HFF-Myc (cell line): ENCODE measurements around the gene TDRD1.
A peak's percentile ranks its signal among the peaks of the same experiment; 100 is the strongest.

Experiments
- DNase-seq: peaks from one replicate; pipeline ENCODE4 v3.0.0-alpha.2; 2011; ENCODE audit warnings: low read depth; ENCODE audit errors: extremely low read depth
- H3K4me3 ChIP-seq: replicated peaks from 2 replicates; pipeline ENCODE4 v1.5.1; 2011; ENCODE audit warnings: low read depth, mild to moderate bottlenecking, control low read depth, low read length
- TF ChIP-seq, protein P1 (sequence below): IDR thresholded peaks from 2 replicates; pipeline ENCODE4 v1.5.1; 2012; ENCODE audit warnings: mild to moderate bottlenecking, low read depth, low read length, control low read depth; ENCODE audit errors: missing control alignments

The TDRD1 gene

DNA sequence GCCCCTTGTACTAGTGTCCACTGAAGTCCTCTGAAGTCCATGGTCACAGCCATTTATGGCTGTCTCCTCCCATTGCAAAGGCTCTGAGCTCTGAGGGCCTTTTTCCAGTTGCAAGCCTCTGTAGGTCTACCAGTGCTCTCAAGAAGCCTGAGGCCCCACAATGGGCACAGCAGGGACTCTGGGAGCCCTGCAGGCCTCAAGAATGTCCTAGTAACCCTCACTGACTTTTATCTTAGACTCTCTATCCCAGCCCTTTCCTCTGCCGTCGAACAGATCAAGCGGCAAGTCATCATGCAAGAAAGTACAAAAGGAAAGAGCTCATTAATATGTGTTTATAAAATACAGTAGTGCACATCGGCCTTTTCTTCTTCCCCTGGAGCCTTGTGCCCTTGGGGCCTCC lies 83.3 kb downstream of the TDRD1 start:
- DNase-seq = no peak
- TF ChIP-seq, protein P1, sequence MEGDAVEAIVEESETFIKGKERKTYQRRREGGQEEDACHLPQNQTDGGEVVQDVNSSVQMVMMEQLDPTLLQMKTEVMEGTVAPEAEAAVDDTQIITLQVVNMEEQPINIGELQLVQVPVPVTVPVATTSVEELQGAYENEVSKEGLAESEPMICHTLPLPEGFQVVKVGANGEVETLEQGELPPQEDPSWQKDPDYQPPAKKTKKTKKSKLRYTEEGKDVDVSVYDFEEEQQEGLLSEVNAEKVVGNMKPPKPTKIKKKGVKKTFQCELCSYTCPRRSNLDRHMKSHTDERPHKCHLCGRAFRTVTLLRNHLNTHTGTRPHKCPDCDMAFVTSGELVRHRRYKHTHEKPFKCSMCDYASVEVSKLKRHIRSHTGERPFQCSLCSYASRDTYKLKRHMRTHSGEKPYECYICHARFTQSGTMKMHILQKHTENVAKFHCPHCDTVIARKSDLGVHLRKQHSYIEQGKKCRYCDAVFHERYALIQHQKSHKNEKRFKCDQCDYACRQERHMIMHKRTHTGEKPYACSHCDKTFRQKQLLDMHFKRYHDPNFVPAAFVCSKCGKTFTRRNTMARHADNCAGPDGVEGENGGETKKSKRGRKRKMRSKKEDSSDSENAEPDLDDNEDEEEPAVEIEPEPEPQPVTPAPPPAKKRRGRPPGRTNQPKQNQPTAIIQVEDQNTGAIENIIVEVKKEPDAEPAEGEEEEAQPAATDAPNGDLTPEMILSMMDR = no peak
- no peak overlapping the region for H3K4me3 ChIP-seq

DNA sequence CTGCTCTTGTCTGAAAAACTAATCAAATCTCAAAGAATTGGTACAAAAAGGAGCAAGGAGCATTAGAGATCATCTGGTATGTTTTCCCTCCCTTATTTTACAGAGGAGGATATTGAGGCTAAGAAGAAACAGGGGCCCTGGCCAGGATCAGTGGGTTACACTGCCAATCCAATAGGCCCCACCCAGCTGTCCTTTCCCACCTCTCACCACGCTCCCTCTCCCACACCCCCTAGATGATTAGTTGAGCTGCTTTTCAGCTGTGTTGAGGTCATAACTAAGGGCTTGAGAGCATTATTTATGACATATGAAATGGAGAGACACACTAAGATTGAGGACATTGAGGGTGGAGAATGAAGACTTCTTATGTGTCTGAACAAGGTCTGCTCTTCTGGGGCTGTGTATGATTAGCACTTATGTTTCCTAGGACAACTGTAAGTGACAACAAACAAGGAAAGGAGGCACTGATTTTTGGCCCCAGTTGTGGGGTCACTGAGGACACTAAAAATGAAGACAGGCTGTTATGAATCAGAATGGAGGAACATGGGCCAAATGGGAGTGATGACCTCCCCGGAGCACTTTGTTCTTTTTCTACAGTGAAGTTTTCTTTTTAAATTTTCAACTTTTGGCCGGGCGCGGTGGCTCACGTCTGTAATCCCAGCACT lies 86.4 kb downstream of the TDRD1 start:
- no peak overlapping the region for H3K4me3 ChIP-seq
- no peak for DNase-seq
- TF ChIP-seq, protein P1 = no peak

- no peak for DNase-seq
- TF ChIP-seq, protein P1 = no peak
- H3K4me3 ChIP-seq = no peak overlapping the region
Measured at GRCh38 chr10:114266521-114266920, 87.4 kb downstream of the TDRD1 start.

GRCh38 chr10:114271075-114271778 lies 92.1 kb downstream of the TDRD1 start:
- TF ChIP-seq, protein P1 = no peak
- DNase-seq = no peak
- no peak overlapping the region for H3K4me3 ChIP-seq

DNA sequence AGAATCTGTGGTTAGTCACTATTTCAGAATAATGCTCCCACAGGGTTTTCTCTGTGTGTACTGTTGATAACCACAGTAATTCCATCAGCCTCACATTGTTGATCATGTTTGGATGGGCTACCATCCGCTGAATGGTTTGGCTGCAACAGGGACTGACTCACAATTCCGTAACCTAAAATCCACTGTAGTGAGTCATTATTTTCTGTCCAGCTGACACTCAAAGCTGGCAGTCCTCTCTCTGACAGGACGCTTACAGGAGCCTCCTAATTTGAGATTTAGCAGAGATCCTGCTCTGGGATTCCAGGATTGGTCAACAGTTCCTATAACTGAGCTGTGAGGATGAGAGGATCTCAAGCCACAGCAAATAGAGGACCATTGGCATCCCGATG lies 92.6 kb downstream of the TDRD1 start:
- TF ChIP-seq, protein P1 = no peak
- DNase-seq = peak; percentile 86
- H3K4me3 ChIP-seq = no peak overlapping the region

DNA sequence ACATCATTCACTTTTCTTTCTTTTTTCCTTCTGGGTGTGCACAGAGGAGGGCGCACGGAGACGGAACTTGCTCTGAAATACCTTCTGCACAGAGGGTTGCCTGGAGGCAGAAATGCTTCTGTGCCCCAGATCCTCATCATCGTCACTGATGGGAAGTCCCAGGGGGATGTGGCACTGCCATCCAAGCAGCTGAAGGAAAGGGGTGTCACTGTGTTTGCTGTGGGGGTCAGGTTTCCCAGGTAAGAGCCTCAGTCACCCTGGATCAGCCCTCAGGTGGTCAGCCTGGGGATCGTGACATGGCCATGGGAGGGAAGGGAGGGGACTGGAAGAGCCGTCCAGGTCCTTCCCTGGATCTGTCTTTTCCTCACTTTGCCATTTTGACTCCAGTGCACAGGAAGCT lies 93.5 kb downstream of the TDRD1 start:
- no peak overlapping the region for H3K4me3 ChIP-seq
- TF ChIP-seq, protein P1 = no peak
- DNase-seq = no peak

DNA sequence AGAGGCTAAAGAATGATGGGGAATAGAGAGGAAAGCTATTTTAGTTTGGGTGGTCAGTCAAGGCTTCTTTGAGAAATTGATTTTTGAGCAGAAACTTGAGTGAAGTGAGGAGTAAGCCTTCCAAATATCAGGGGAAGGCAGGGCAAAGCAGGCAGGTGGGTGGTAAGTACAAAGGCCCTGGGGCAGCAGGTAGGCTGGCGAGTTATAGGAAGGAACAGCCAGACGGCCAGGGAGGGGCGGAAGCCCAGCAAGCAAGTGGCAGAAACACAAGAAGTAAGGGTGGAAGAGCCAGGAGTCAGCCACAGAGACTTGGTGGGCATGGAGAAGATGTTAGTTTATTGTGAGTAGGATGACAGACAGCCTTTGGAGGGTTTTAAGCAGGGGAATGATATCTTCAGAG lies 94.8 kb downstream of the TDRD1 start:
- H3K4me3 ChIP-seq = no peak overlapping the region
- TF ChIP-seq, protein P1 = no peak
- DNase-seq = no peak
